HCT116 (cell line): ENCODE data around the gene SPON1. TPM values are rescaled to one million over a fixed set of nuclear protein-coding genes. Genes with fewer than 3 reads are reported as not detected.

Source experiments
- ATAC-seq: fragments of 200-7000 bp; cut with Tn5 transposase; 2 replicates; pipeline ENCODE4 v1.9.1; 2020; ENCODE audit warnings: mild to moderate bottlenecking, moderate library complexity
- BruUV-seq: library from RNA; stranded (reverse); fragments of 400-500 nt; replicated peaks from 2 replicates; lab custom pipeline; 2021; lab: Mats Ljungman, UMichigan
- CTCF ChIA-PET: fragments of 300-600 bp; sonication (Branson Sonifier 250); formaldehyde crosslinking; loops from one replicate; lab custom pipeline; 2021; ENCODE audit warnings: antibody characterized with exemption; lab: Charles Lee
- POLR2A ChIA-PET: fragments of 300-600, 350-600 bp; sonication (Branson Sonifier 250); formaldehyde crosslinking; loops from one replicate; lab custom pipeline; 2021; ENCODE audit warnings: antibody characterized with exemption; lab: Charles Lee
- RAD21 ChIA-PET, 2 experiments: fragments of 300-600 bp; sonication (Branson Sonifier 250); formaldehyde crosslinking; loops; one replicate each; lab custom pipeline; 2023; ENCODE audit warnings: low total read pairs in 2 of 2; ENCODE audit not compliant: uncharacterized antibody in 2 of 2, unreplicated experiment in 2 of 2, low non-redundant PET in 1 of 2; lab: Charles Lee
- DNase-seq: peaks from one replicate; pipeline ENCODE4 v3.0.0-alpha.2; 2010; ENCODE audit warnings: low read depth, low spot score
- H2AFZ ChIP-seq: fragments of 200-600 bp; shearing (Covaris generic), sonication (generic); 2 replicates; pipeline ENCODE4 v1.6.1; 2017; ENCODE audit warnings: low read depth, mixed run types, mixed read lengths, antibody characterized with exemption, low read length; ENCODE audit not compliant: poor library complexity, severe bottlenecking
- H3K27ac ChIP-seq: 2 replicates; pipeline ENCODE4 v1.5.1; 2012; ENCODE audit warnings: low read depth, low read length
- H3K27me3 ChIP-seq: fragments of 200-600 bp; sonication (generic); 2 replicates; pipeline ENCODE4 v1.6.1; 2016; ENCODE audit warnings: mixed run types, low read length, mixed read lengths; ENCODE audit not compliant: insufficient read depth
- H3K36me3 ChIP-seq, 2 experiments: fragments of 200-500 bp in 1 of 2; fragments of 200-600 bp in 1 of 2; sonication (Bioruptor generic) in 1 of 2; sonication (generic) in 1 of 2; 2 replicates each; pipeline versions ENCODE4 v1.5.1 to v1.6.1; 2014 to 2016; ENCODE audit warnings: low read length in 2 of 2, inconsistent platforms in 1 of 2, mixed read lengths in 1 of 2, mixed run types in 1 of 2; ENCODE audit not compliant: insufficient read depth in 2 of 2, control insufficient read depth in 1 of 2
- H3K4me1 ChIP-seq, 2 experiments: fragments of 200-600 bp in 1 of 2; sonication (generic) in 1 of 2; 2 replicates each; pipeline versions ENCODE4 v1.5.1 to v1.6.1; 2012 to 2017; ENCODE audit warnings: low read length in 2 of 2, inconsistent platforms in 1 of 2, mild to moderate bottlenecking in 1 of 2, mixed read lengths in 1 of 2, mixed run types in 1 of 2, moderate library complexity in 1 of 2; ENCODE audit not compliant: insufficient read depth in 2 of 2, control insufficient read depth in 1 of 2
- H3K4me2 ChIP-seq: fragments of 200-600 bp; sonication (generic); 2 replicates; pipeline ENCODE4 v1.6.1; 2017; ENCODE audit warnings: mixed run types, low read length, mixed read lengths
- H3K4me3 ChIP-seq, 2 experiments: fragments of 200-600 bp in 1 of 2; sonication (generic) in 1 of 2; replicated peaks in 1 of 2; 2 replicates each; pipeline ENCODE4 v1.5.1; 2011 to 2016; ENCODE audit warnings: low read length in 2 of 2, control low read depth in 1 of 2, low read depth in 1 of 2, mild to moderate bottlenecking in 1 of 2, mixed read lengths in 1 of 2, mixed run types in 1 of 2
- H3K79me2 ChIP-seq: fragments of 200-600 bp; sonication (generic); 2 replicates; pipeline ENCODE4 v1.6.1; 2017; ENCODE audit warnings: mild to moderate bottlenecking, mixed run types, low read length, moderate library complexity, mixed read lengths; ENCODE audit not compliant: insufficient read depth
- H3K9ac ChIP-seq: fragments of 200-600 bp; sonication (generic); 2 replicates; pipeline ENCODE4 v1.6.1; 2016; ENCODE audit warnings: low read length, mixed read lengths
- H3K9me2 ChIP-seq: fragments of 200-600 bp; sonication (generic), shearing (Covaris generic); 2 replicates; pipeline ENCODE4 v1.6.1; 2017; ENCODE audit warnings: mixed run types, mild to moderate bottlenecking, moderate library complexity; ENCODE audit not compliant: insufficient read depth
- H3K9me3 ChIP-seq, 2 experiments: fragments of 200-500 bp in 1 of 2; fragments of 200-600 bp in 1 of 2; sonication (Bioruptor generic) in 1 of 2; sonication (generic) in 1 of 2; 2 replicates each; pipeline ENCODE4 v1.6.1; 2014 to 2017; ENCODE audit warnings: low read length in 2 of 2, mixed read lengths in 2 of 2, inconsistent platforms in 1 of 2, low read depth in 1 of 2, mild to moderate bottlenecking in 1 of 2, mixed run types in 1 of 2, moderate library complexity in 1 of 2; ENCODE audit not compliant: control insufficient read depth in 1 of 2, insufficient read depth in 1 of 2
- H4K20me1 ChIP-seq: fragments of 200-600 bp; sonication (generic), shearing (Covaris generic); 2 replicates; pipeline ENCODE4 v1.6.1; 2017; ENCODE audit warnings: mixed run types, mild to moderate bottlenecking, moderate library complexity; ENCODE audit not compliant: insufficient read depth
- CBX3 ChIP-seq: IDR thresholded peaks from 2 replicates; pipeline ENCODE4 v1.6.1; 2012; ENCODE audit warnings: low read depth
- CEBPB ChIP-seq: IDR thresholded peaks from 2 replicates; pipeline ENCODE4 v1.6.1; 2012; ENCODE audit warnings: low read depth
- EGR1 ChIP-seq: IDR thresholded peaks from 2 replicates; pipeline ENCODE4 v1.6.1; 2012; ENCODE audit warnings: low read depth
- ELF1 ChIP-seq: IDR thresholded peaks from 2 replicates; pipeline ENCODE4 v1.6.1; 2012; ENCODE audit warnings: low read depth, borderline replicate concordance
- EZH2 ChIP-seq: fragments of 200-600 bp; sonication (generic); IDR thresholded peaks from 2 replicates; pipeline ENCODE4 v1.6.1; 2017; ENCODE audit warnings: antibody characterized with exemption, mixed run types
- EZH2phosphoT487 ChIP-seq: fragments of 200-600 bp; IDR thresholded peaks from 2 replicates; pipeline ENCODE4 v1.6.1; 2018; ENCODE audit warnings: antibody characterized with exemption, borderline replicate concordance
- FOSL1 ChIP-seq: IDR thresholded peaks from 2 replicates; pipeline ENCODE4 v1.6.1; 2012; ENCODE audit warnings: low read depth
- POLR2AphosphoS5 ChIP-seq: IDR thresholded peaks from 2 replicates; pipeline ENCODE4 v1.6.1; 2011; ENCODE audit warnings: mild to moderate bottlenecking, low read depth, low read length, moderate library complexity
- SIN3A ChIP-seq: IDR thresholded peaks from 2 replicates; pipeline ENCODE4 v1.6.1; 2012; ENCODE audit warnings: low read depth
- SP1 ChIP-seq: IDR thresholded peaks from 2 replicates; pipeline ENCODE4 v1.6.1; 2012; ENCODE audit warnings: low read depth
- SRF ChIP-seq: IDR thresholded peaks from 2 replicates; pipeline ENCODE4 v1.6.1; 2012; ENCODE audit warnings: low read depth
- TCF7L2 ChIP-seq: IDR thresholded peaks from 2 replicates; pipeline ENCODE4 v1.7.0; 2011; ENCODE audit warnings: borderline replicate concordance, inconsistent platforms; ENCODE audit not compliant: insufficient read depth, insufficient read length; ENCODE audit errors: extremely low read depth
- YY1 ChIP-seq: IDR thresholded peaks from 2 replicates; pipeline ENCODE4 v1.6.1; 2011; ENCODE audit warnings: low read length, low read depth, moderate library complexity, mild to moderate bottlenecking; ENCODE audit not compliant: insufficient replicate concordance; ENCODE audit errors: extremely low read depth
- ZFX ChIP-seq: fragments of 450-650 bp; IDR thresholded peaks from 2 replicates; pipeline ENCODE4 v1.6.1; 2017
- ZNF274 ChIP-seq: fragments of 200-500 bp; sonication (Bioruptor generic); IDR thresholded peaks from 2 replicates; pipeline ENCODE4 v1.6.1; 2014; ENCODE audit warnings: mild to moderate bottlenecking, low read depth, low read length, inconsistent platforms
- intact Hi-C: fragments of 100-400 bp; cut with micrococcal nuclease; formaldehyde crosslinking; loops from 2 replicates; pipeline ENCODE4 v1.10.0; 2022
- total RNA-seq: library from RNA; stranded (reverse); gene quantifications from one replicate; pipeline ENCODE4 v1.2.1, GENCODE V29; 2021; ENCODE audit not compliant: unreplicated experiment
- TF ChIP-seq, protein P1 (sequence below), 3 experiments: fragments of 200-600 bp in 1 of 3; sonication (generic) in 1 of 3; IDR thresholded peaks in 2 of 3; conservative IDR thresholded peaks in 1 of 3; 2 replicates each; pipeline ENCODE4 v1.5.1; 2012 to 2017; ENCODE audit warnings: low read depth in 2 of 3, low read length in 2 of 3, antibody characterized with exemption in 1 of 3, borderline replicate concordance in 1 of 3, control low read depth in 1 of 3, mild to moderate bottlenecking in 1 of 3, mixed read lengths in 1 of 3, mixed run types in 1 of 3, moderate library complexity in 1 of 3; ENCODE audit not compliant: insufficient read depth in 1 of 3
- TF ChIP-seq, protein P2 (sequence below): IDR thresholded peaks from 2 replicates; pipeline ENCODE4 v1.6.1; 2012
- TF ChIP-seq, protein P3 (sequence below): IDR thresholded peaks from 2 replicates; pipeline ENCODE4 v1.6.1; 2012; ENCODE audit warnings: low read depth
- TF ChIP-seq, protein P4 (sequence below): IDR thresholded peaks from 2 replicates; pipeline ENCODE4 v1.6.1; 2012
- TF ChIP-seq, protein P5 (sequence below): IDR thresholded peaks from 2 replicates; pipeline ENCODE4 v1.6.1; 2011; ENCODE audit warnings: mild to moderate bottlenecking, low read length, moderate library complexity; ENCODE audit not compliant: insufficient replicate concordance; ENCODE audit errors: extremely low read depth

The SPON1 gene
- total RNA-seq, 1 experiment from 2014 or later: 0.17 TPM

DNA sequence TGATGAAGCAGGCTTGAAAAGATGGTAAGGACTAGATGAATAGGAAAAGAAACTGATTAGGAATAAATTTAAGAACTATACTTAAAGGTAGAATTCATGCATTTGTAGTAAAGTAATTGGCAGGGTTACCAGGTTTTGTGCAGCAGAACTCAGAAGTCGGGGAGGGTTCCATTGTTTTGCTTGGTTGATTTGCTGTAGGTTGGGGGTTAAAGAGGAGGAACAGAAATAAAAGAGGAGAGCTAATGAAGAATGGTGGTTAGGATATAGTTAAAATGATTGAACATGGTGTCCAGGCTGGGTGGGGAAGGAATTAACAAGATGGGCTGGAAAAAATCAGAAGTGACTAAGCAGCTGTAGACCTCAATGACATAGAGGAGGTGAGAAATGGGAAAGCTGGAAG lies 5.5 kb upstream of the SPON1 start:
- RAD21 ChIA-PET: interaction anchor here in 1 of 2 experiments (2.1 kb wide), 1 partner anchor 192 kb away, joined by 7 read pairs; no protein-coding TSS in a partner anchor
- no peak overlapping the region for H3K4me2 ChIP-seq
- no peaks in the 10 kb centered on the region for H3K9me2 ChIP-seq
- intact Hi-C loops: loop anchor here (1.0 to 2.0 kb wide), 3 partner anchors 184 to 292 kb away; no protein-coding TSS in a partner anchor
- TF ChIP-seq, protein P1, sequence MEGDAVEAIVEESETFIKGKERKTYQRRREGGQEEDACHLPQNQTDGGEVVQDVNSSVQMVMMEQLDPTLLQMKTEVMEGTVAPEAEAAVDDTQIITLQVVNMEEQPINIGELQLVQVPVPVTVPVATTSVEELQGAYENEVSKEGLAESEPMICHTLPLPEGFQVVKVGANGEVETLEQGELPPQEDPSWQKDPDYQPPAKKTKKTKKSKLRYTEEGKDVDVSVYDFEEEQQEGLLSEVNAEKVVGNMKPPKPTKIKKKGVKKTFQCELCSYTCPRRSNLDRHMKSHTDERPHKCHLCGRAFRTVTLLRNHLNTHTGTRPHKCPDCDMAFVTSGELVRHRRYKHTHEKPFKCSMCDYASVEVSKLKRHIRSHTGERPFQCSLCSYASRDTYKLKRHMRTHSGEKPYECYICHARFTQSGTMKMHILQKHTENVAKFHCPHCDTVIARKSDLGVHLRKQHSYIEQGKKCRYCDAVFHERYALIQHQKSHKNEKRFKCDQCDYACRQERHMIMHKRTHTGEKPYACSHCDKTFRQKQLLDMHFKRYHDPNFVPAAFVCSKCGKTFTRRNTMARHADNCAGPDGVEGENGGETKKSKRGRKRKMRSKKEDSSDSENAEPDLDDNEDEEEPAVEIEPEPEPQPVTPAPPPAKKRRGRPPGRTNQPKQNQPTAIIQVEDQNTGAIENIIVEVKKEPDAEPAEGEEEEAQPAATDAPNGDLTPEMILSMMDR (IDR thresholded peaks at IDR 0.05 in 2 of 3, conservative IDR thresholded peaks at IDR 0.05 in 1 of 3; ENCODE audit: borderline replicate concordance in 1 of 3, insufficient read depth in 1 of 3, low read depth in 2 of 3, low read length in 2 of 3): no peak
- TF ChIP-seq, protein P2, sequence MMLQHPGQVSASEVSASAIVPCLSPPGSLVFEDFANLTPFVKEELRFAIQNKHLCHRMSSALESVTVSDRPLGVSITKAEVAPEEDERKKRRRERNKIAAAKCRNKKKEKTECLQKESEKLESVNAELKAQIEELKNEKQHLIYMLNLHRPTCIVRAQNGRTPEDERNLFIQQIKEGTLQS: no peak
- TF ChIP-seq CEBPB: no peak
- TF ChIP-seq, protein P3, sequence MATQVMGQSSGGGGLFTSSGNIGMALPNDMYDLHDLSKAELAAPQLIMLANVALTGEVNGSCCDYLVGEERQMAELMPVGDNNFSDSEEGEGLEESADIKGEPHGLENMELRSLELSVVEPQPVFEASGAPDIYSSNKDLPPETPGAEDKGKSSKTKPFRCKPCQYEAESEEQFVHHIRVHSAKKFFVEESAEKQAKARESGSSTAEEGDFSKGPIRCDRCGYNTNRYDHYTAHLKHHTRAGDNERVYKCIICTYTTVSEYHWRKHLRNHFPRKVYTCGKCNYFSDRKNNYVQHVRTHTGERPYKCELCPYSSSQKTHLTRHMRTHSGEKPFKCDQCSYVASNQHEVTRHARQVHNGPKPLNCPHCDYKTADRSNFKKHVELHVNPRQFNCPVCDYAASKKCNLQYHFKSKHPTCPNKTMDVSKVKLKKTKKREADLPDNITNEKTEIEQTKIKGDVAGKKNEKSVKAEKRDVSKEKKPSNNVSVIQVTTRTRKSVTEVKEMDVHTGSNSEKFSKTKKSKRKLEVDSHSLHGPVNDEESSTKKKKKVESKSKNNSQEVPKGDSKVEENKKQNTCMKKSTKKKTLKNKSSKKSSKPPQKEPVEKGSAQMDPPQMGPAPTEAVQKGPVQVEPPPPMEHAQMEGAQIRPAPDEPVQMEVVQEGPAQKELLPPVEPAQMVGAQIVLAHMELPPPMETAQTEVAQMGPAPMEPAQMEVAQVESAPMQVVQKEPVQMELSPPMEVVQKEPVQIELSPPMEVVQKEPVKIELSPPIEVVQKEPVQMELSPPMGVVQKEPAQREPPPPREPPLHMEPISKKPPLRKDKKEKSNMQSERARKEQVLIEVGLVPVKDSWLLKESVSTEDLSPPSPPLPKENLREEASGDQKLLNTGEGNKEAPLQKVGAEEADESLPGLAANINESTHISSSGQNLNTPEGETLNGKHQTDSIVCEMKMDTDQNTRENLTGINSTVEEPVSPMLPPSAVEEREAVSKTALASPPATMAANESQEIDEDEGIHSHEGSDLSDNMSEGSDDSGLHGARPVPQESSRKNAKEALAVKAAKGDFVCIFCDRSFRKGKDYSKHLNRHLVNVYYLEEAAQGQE: no peak
- no peak for TF ChIP-seq TCF7L2
- no peak for TF ChIP-seq CBX3
- no peak for TF ChIP-seq EZH2
- TF ChIP-seq FOSL1: no peak
- TF ChIP-seq ELF1: no peak
- TF ChIP-seq ZNF274: no peak
- no peak for TF ChIP-seq SP1
- TF ChIP-seq ZFX: no peak
- TF ChIP-seq SIN3A: no peak
- no peak for TF ChIP-seq POLR2AphosphoS5
- TF ChIP-seq EGR1: no peak
- no peak for TF ChIP-seq YY1
- TF ChIP-seq SRF: no peak
- no peak for TF ChIP-seq EZH2phosphoT487
- TF ChIP-seq, protein P4, sequence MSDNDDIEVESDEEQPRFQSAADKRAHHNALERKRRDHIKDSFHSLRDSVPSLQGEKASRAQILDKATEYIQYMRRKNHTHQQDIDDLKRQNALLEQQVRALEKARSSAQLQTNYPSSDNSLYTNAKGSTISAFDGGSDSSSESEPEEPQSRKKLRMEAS: no peak
- TF ChIP-seq, protein P5, sequence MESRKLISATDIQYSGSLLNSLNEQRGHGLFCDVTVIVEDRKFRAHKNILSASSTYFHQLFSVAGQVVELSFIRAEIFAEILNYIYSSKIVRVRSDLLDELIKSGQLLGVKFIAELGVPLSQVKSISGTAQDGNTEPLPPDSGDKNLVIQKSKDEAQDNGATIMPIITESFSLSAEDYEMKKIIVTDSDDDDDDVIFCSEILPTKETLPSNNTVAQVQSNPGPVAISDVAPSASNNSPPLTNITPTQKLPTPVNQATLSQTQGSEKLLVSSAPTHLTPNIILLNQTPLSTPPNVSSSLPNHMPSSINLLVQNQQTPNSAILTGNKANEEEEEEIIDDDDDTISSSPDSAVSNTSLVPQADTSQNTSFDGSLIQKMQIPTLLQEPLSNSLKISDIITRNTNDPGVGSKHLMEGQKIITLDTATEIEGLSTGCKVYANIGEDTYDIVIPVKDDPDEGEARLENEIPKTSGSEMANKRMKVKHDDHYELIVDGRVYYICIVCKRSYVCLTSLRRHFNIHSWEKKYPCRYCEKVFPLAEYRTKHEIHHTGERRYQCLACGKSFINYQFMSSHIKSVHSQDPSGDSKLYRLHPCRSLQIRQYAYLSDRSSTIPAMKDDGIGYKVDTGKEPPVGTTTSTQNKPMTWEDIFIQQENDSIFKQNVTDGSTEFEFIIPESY: no peak
- TF ChIP-seq, all 23 proteins: peak for 0
- POLR2A ChIA-PET: no interaction called here
- H3K79me2 ChIP-seq: no peaks in the 10 kb centered on the region
- no peak overlapping the region for H3K9ac ChIP-seq
- no peak overlapping the region for H3K27ac ChIP-seq
- DNase-seq (no peak), ATAC-seq (no peak)
- H3K36me3 ChIP-seq: no peaks in the 10 kb centered on the region
- CTCF ChIA-PET: interaction anchor here (0.8 to 5.6 kb wide), 7 partner anchors 11 to 293 kb away, joined by 3 to 35 read pairs (median 5); no protein-coding TSS in a partner anchor
- H3K9me3 ChIP-seq: no peaks in the 10 kb centered on the region
- BruUV-seq: no TSS peak
- no peaks in the 10 kb centered on the region for H4K20me1 ChIP-seq
- H3K4me1 ChIP-seq: peaks cover 0 to 5% of the 10 kb centered on the region in 2 experiments; a peak in 1 of 4 replicates
- no peak overlapping the region for H2AFZ ChIP-seq
- H3K27me3 ChIP-seq: peaks cover 24% of the 10 kb centered on the region; the same call in 1 of the 2 replicates
- no peak overlapping the region for H3K4me3 ChIP-seq
